ENCODE measurements around the gene ITIH1. TPM values are rescaled to one million over a fixed set of nuclear protein-coding genes. Genes with fewer than 3 reads are reported as not detected.

Gene ITIH1
- total RNA-seq, 1 donor = 0.52 TPM

DNA sequence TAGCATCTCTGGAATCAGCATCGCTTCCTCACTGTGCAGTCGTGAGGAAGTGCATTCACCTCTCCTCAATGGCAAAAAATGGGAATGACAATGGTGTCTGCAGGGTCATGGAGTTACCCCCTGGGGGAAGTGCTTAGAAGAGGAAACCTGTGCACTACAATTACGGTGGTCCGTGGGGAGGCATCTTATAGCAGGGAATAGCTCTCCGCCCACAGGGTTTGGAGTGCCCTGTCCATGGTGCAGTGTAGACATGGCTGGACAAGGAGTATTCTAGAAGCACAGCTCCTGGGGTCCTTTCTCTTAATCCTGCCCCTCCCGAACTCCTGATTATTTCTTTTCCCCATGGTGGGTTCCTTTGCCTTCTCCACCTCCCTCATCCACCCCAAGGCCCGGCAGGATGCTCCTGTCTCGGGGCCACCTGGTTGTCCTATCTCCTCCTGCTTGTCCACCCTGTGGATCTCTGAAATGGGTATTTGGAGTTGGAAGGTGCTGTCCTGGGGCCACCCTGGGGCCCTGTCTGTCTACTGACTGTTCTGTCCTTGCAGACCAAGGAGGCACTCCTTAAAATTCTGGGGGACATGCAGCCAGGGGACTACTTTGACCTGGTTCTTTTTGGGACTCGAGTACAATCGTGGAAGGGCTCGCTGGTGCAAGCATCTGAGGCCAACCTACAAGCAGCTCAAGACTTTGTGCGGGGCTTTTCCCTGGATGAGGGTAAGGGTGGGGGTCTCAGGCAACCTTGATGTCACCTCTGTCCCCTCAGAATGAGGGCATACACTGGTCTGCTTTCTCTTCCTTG is 5.2 kb downstream of the ITIH1 start:
- no peaks in the 10 kb centered on the region for H3K27me3 ChIP-seq (ENCODE audit: insufficient read depth, low read length)
- peaks cover 21% of the 10 kb centered on the region for H3K4me1 ChIP-seq (ENCODE audit: insufficient read depth, low read length)
- no peak overlapping the region for H3K4me3 ChIP-seq (ENCODE audit: low read length)
- no peaks in the 10 kb centered on the region for H3K9me3 ChIP-seq (ENCODE audit: low read depth, low read length)

DNA sequence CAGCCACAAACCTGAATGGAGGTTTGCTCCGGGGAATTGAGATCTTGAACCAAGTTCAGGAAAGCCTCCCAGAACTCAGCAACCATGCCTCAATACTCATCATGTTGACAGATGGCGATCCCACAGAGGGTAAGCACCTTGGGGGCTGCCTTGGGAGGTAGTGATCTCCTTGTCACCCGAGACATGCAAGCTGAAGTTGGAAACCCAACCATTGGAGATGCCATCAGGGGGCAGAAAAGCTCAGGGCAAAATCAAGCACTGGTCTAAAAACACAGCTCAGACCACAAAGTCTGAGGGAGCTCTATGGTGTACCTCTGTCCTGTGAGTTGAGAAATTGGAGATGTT is 5.8 kb downstream of the ITIH1 start:
- Histone ChIP-seq H3K4me1 (ENCODE audit: insufficient read depth, low read length) (peaks cover 21% of the 10 kb centered on the region), H3K27me3 (ENCODE audit: insufficient read depth, low read length) (no peaks in the 10 kb centered on the region), H3K9me3 (ENCODE audit: low read depth, low read length) (no peaks in the 10 kb centered on the region), H3K4me3 (ENCODE audit: low read length) (no peak overlapping the region)

DNA sequence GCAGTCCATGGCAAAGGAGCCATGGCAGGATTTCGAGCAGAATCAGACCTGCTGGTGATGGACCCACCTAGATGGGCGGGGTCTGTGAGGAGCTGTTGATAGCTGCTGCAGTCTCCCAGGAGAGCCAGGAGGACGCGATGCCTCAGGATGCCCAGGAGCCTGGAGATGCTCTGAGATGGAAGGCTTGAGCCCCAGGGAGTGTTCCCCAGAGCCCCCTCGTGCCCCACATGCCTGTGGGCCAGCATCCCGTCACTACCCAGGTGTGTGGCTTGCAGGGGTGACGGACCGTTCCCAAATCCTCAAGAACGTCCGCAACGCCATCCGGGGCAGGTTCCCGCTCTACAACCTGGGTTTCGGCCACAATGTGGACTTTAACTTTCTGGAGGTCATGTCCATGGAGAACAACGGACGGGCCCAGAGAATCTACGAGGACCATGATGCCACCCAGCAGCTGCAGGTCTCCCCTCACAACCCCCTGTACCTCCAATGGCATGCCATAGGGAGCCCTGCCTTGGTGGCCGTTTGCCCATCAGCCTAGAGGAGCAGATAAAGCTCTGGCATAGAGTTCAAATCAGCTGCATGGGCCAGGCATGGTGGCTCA is 6.7 kb downstream of the ITIH1 start:
- no peaks in the 10 kb centered on the region for H3K27me3 ChIP-seq (ENCODE audit: insufficient read depth, low read length)
- no peak overlapping the region for H3K4me3 ChIP-seq (ENCODE audit: low read length)
- H3K4me1 ChIP-seq (ENCODE audit: insufficient read depth, low read length) = peaks cover 16% of the 10 kb centered on the region
- H3K9me3 ChIP-seq (ENCODE audit: low read depth, low read length) = no peaks in the 10 kb centered on the region

DNA sequence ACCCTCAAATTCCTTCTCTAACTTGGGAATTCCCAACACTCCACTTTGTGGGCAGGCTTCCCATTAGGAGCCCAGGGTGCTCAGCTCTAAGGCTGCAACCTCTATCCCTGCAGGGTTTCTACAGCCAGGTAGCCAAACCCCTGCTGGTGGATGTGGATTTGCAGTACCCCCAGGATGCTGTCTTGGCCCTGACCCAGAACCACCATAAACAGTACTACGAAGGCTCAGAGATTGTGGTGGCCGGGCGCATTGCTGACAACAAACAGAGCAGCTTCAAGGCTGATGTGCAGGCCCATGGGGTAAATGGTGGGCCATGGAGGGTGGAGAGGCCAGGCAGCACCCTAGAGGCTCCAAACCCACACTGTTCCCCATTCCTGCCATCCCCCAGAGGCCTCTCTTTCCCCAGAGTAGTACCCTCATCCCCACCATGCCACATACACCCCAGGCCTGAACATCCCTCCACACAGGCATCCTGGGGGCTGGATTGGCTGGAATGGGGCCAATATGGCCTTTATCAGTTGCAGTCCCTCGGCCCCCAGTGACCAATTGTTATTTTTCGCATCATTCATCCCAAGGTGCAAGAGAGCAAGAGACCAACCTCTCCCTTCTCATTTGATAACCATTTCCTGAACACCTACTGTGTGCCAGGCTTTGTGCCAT is 7.7 kb downstream of the ITIH1 start:
- Histone ChIP-seq H3K4me1 (ENCODE audit: insufficient read depth, low read length) (peaks cover 6% of the 10 kb centered on the region), H3K4me3 (ENCODE audit: low read length) (no peak overlapping the region), H3K9me3 (ENCODE audit: low read depth, low read length) (no peaks in the 10 kb centered on the region), H3K27me3 (ENCODE audit: insufficient read depth, low read length) (no peaks in the 10 kb centered on the region)

DNA sequence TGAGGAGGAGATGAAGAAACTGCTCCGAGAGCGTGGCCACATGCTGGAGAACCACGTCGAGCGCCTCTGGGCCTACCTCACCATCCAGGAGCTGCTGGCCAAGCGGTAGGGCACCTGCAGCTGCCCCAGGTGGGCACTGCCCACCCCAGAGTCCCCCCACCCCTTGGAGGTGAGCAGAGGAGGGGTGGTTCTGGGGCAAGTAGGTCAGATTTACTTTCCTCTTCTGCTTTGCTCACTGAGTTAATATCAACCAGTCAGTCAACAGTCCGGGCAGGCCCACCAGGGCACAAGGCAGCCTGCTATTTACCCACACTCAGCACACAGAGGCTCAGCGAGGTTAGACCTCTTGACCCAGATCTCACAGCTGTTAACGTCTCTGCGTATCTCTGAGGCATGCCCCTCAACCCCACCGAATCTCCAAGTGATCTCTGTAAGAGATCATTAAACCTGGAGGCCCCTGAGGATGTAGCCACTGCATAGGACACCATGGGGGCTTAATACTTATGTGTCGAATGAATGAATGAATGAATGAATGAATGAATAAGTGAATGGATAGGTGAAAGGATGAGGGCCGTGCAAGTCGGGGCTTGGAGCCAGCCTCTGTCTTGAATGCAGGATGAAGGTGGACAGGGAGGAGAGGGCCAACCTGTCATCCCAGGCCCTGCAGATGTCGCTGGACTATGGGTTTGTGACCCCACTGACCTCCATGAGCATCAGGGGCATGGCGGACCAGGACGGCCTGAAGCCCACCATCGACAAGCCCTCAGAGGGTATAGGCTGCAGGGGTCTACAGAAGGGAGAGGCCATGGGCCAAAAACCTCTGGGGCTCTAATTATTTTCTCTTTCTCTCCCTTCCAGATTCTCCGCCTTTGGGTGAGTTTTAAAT is 9.2 kb downstream of the ITIH1 start:
- Histone ChIP-seq H3K27me3 (ENCODE audit: insufficient read depth, low read length) (no peaks in the 10 kb centered on the region), H3K4me1 (ENCODE audit: insufficient read depth, low read length) (no peaks in the 10 kb centered on the region)

DNA sequence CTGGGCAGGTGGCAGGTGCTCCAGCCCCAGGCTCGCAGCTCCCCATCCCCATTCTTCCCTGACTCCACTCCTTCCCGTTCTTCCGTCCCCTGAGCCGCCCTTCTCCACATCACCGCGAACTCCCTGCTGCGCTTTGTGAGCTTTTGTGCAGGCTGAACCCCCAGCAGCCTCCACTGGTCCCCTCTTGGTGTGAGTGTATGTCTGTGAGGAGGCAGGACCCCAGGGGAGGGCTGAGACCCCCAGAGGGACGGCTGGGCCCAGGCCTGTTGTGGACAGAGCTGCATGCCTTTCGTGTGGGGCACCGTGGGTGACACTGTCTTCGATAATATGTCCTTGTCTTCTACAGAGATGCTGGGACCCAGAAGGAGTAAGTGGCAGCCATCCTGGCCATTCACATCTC is 9.8 kb downstream of the ITIH1 start:
- Histone ChIP-seq H3K4me3 (ENCODE audit: low read length) (no peak overlapping the region), H3K27me3 (ENCODE audit: insufficient read depth, low read length) (no peaks in the 10 kb centered on the region), H3K4me1 (ENCODE audit: insufficient read depth, low read length) (no peaks in the 10 kb centered on the region), H3K9me3 (ENCODE audit: low read depth, low read length) (no peaks in the 10 kb centered on the region)

More for the DNA sequence above, 9.2 kb downstream of the ITIH1 start:
- no peak overlapping the region for H3K4me3 ChIP-seq (ENCODE audit: low read length)
- H3K9me3 ChIP-seq (ENCODE audit: low read depth, low read length) = no peaks in the 10 kb centered on the region

DNA sequence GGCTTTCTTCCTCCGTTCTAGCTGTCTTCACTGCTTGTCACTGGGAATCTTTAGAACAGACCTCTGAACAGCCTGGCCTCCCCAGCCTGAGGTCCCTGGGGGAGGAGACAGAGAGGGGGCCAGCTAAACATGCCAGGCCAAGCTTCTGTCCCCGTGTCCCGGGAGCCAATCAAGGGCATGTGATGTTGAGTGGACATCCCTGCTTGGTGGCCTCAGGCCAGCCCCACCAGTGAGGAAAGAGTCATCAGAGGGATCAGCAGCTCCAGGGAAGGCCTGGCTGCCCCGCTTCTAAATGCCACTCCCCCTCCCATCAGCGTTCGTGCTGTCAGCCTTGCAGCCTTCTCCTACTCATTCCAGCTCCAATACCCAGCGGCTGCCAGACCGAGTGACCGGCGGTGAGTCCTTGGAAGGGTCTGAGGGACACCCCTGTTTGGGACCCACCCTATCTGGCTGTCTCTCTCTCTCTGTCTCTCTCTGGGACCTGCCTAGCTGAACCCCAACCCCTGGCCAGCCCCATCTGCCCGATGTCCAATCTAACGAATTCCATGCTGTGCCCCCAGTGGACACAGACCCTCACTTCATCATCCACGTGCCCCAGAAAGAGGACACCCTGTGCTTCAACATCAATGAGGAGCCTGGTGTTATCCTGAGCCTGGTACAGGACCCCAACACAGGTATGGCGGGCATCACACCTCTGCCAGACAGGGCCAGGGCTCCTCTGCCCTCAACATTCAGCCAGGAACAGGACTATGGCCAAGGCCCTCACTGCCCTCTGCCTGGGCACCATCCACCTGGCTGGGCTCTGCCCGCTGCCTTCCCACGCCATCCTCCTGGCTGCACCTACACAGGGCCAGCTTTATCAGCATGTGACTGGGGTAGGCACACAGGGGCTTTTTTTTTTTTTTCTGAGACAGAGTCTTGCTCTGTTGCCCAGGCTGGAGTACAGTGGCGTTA is 10.6 kb downstream of the ITIH1 start:
- no peaks in the 10 kb centered on the region for H3K4me1 ChIP-seq (ENCODE audit: insufficient read depth, low read length)
- H3K27me3 ChIP-seq (ENCODE audit: insufficient read depth, low read length) = no peaks in the 10 kb centered on the region
- no peaks in the 10 kb centered on the region for H3K9me3 ChIP-seq (ENCODE audit: low read depth, low read length)
- H3K4me3 ChIP-seq (ENCODE audit: low read length) = no peak overlapping the region

DNA sequence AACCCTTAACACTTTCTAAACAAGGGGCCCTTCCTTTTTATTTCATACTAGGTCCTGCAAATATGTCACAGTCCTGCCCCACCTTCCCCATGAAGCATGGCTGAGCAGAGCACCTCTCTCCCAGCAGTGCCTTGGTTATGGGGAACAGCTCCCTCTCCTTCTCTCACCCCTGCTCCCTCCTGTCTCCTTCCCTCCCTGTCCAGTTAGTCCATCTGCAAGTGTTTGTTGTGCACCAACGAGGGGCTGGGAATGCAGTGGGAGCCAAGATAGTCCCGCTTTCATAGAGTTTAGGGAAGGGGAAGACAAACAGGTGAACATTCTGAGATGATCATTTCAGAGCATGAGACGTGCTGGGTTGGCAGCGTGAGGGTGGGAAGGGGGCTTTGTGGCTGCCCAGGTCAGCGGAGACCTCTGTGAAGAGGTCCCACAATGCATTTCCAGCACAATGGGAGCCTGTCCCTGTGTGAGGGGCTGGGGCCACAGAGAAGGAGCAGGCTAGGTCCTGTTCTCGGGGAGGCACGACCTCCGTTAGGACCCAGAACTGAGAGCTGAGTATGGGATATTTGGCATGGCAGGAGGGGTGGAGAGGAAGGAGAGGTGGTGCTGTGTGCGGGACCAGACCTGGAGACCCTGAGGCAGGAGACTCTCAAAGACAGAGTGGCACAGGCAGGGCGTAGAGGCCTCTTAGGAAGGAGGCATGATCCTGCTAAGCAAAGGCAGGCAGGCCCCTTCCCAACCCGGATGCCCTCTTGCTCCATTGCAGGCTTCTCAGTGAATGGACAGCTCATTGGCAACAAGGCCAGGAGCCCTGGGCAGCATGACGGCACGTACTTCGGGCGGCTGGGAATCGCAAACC is 11.7 kb downstream of the ITIH1 start:
- no peaks in the 10 kb centered on the region for H3K4me1 ChIP-seq (ENCODE audit: insufficient read depth, low read length)
- H3K27me3 ChIP-seq (ENCODE audit: insufficient read depth, low read length) = no peaks in the 10 kb centered on the region
- no peak overlapping the region for H3K4me3 ChIP-seq (ENCODE audit: low read length)
- H3K9me3 ChIP-seq (ENCODE audit: low read depth, low read length) = no peaks in the 10 kb centered on the region

DNA sequence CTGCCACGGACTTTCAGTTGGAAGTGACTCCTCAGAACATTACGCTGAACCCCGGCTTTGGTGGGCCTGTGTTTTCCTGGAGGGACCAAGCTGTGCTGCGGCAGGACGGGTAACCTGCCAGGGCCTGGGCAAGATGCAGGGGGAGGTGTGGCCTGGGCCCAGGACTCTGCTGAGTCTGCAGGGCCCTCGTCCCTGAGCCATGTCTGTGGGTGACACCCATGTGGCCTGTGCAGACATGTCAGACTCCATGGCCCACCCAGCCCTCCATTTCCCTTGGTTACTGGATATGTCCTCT is 12.3 kb downstream of the ITIH1 start:
- Histone ChIP-seq H3K4me3 (ENCODE audit: low read length) (no peak overlapping the region), H3K4me1 (ENCODE audit: insufficient read depth, low read length) (no peaks in the 10 kb centered on the region), H3K9me3 (ENCODE audit: low read depth, low read length) (no peaks in the 10 kb centered on the region), H3K27me3 (ENCODE audit: insufficient read depth, low read length) (no peaks in the 10 kb centered on the region)

DNA sequence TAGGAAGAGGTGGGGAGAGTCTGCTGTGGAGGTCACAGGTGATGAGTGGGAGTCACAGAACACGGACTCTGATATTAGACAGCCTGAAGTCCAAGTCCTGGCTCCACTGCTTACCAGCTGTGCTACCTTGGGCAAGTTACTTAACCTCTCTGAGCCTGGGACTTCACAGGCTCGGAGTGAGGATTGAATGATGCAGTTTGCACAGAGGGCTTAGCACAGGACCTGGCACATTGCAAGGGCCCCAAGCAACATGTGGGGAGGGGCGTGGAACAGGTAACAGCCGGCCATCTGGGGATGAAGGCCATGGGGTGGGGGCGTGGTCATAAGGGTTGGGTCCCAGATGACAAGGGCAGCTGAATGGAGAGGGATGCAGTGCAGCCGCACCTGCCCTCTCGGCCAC is 12.9 kb downstream of the ITIH1 start:
- no peaks in the 10 kb centered on the region for H3K27me3 ChIP-seq (ENCODE audit: insufficient read depth, low read length)
- H3K9me3 ChIP-seq (ENCODE audit: low read depth, low read length) = no peaks in the 10 kb centered on the region
- no peaks in the 10 kb centered on the region for H3K4me1 ChIP-seq (ENCODE audit: insufficient read depth, low read length)
- no peak overlapping the region for H3K4me3 ChIP-seq (ENCODE audit: low read length)

DNA sequence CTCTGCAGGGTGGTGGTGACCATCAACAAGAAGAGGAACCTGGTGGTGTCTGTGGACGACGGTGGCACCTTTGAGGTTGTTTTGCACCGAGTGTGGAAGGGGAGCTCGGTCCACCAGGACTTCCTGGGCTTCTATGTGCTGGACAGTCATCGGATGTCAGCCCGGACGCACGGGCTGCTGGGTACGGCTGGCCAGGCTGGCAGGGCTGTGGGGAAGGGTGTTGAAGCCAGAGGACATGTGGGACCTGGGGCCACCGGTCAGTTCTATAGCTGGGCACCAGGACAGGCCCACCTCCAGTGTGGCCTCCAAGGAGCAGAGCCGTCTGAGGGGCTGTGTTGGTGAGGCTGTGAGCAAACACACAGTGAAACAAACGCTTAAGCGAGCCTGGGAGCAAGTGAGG is 13.3 kb downstream of the ITIH1 start:
- H3K9me3 ChIP-seq (ENCODE audit: low read depth, low read length) = no peaks in the 10 kb centered on the region
- H3K4me3 ChIP-seq (ENCODE audit: low read length) = no peak overlapping the region
- H3K4me1 ChIP-seq (ENCODE audit: insufficient read depth, low read length) = no peaks in the 10 kb centered on the region
- H3K27me3 ChIP-seq (ENCODE audit: insufficient read depth, low read length) = no peaks in the 10 kb centered on the region

DNA sequence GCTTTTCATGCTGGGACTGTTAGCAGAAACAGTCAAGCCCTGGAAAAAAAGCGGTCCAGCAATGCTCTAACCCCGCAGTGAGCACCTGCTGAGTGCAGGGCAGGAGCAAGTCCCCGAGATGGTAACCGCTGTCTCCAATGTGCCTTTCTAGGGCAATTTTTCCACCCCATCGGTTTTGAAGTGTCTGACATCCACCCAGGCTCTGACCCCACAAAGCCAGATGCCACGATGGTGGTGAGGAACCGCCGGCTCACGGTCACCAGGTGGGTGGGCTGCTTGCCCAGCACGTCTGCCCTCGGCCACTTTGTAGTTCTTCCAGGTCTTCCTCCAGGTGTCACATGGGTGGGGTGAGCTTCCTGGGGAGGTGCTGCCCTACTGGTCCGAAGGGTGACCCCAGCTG is 14.0 kb downstream of the ITIH1 start:
- no peaks in the 10 kb centered on the region for H3K27me3 ChIP-seq (ENCODE audit: insufficient read depth, low read length)
- no peaks in the 10 kb centered on the region for H3K4me1 ChIP-seq (ENCODE audit: insufficient read depth, low read length)
- H3K9me3 ChIP-seq (ENCODE audit: low read depth, low read length) = no peaks in the 10 kb centered on the region
- no peak overlapping the region for H3K4me3 ChIP-seq (ENCODE audit: low read length)

DNA sequence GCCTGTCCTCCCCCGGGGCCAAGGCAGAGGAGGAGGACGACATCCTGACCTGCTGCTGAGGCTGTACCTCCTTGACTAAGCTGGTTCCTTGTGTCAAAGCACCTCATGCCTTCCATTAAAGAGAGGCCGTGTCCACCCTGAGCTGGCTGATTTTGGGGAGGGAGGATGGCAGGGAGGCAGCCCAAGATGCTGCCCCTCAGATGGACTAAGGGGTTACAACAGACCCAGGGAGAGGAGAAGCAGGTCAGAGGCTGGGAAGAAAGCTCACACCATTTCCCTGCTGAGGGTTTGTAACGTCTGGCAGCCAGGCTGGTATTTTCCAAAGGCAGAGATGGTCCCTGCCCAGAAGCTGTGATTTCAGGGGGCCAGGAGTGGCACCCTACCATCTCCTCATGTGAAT is 14.5 kb downstream of the ITIH1 start:
- Histone ChIP-seq H3K4me1 (ENCODE audit: insufficient read depth, low read length) (no peaks in the 10 kb centered on the region), H3K27me3 (ENCODE audit: insufficient read depth, low read length) (no peaks in the 10 kb centered on the region), H3K9me3 (ENCODE audit: low read depth, low read length) (no peaks in the 10 kb centered on the region)

More for the DNA sequence above, 14.5 kb downstream of the ITIH1 start:
- no peak overlapping the region for H3K4me3 ChIP-seq (ENCODE audit: low read length)

Measured in mononuclear cell (primary cell).